ENCODE results near the gene TNK2.
"Not testable (repeated sequence)": the region's sequence is repeated elsewhere in the genome, so short reads cannot be mapped to it uniquely, and the experiment has no call there.

The TNK2 gene

DNA sequence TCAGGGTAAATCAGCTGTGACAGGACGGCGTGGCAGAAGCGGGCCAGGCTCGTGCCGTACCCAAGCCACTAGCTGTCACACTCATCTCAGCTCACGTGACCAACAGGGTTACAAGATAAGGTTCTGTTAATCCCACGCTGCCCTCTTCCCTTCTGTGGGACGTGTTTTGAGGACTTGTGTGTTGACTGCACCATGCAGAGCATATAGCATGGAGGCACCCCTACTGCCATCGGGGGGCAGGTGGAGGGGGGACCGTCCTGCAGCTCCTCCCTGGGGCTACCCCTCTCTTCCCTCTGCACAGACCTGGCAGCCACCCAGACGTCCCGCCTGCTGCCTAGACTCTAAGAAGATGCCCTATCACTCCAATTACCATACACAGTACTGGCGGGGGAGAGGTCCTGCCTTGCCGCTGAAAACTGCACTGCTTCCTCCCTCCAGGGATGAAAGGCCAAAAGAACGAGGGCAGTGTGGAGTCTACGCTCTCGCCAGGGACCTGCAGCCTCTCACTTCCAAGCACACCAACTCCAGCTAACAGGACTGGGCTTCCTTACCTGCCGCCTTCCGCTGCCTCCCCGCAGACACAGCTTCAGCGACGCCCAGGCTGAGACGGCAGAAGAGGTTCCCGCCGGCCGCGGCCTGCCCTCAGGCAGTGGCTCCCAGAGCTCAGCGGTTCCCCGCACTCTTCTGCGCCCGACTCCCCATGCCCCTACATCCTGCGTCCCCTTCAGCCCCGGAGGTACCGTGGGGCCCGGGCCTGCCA, at the start of gene TNK2:
Gene TNK2, minus strand, starts transcription at position 618 of the 760 bp plus-strand sequence. CDS start 19,963 bp downstream, outside the sequence.
- peak; percentile 78 for DNase-seq

DNA sequence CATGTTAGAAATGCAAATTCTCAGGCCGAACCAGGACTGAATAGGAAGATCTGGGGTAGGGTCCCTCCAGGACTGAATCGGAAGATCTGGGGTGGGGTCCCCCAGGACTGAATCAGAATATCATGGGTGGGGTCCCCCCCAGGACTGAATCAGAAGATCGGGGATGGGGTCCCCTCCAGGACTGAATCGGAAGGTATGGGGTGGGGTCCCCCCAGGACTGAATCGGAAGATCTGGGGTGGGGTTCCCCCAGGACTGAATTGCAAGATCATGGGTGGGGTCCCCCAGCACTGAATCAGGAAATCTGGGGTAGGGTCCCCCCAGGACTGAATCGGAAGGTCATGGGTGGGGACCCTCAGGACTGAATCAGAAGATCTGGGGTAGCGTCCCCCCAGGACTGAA, 48.2 kb upstream of the TNK2 start:
- DNase-seq = no peak

GRCh38 chr3:195955416-195955841, 47.1 kb upstream of the TNK2 start:
- DNase-seq = not testable (repeated sequence)

- not testable (repeated sequence) for DNase-seq
These were observed 46.4 kb upstream of the TNK2 start for GRCh38 chr3:195954752-195955119.

DNA sequence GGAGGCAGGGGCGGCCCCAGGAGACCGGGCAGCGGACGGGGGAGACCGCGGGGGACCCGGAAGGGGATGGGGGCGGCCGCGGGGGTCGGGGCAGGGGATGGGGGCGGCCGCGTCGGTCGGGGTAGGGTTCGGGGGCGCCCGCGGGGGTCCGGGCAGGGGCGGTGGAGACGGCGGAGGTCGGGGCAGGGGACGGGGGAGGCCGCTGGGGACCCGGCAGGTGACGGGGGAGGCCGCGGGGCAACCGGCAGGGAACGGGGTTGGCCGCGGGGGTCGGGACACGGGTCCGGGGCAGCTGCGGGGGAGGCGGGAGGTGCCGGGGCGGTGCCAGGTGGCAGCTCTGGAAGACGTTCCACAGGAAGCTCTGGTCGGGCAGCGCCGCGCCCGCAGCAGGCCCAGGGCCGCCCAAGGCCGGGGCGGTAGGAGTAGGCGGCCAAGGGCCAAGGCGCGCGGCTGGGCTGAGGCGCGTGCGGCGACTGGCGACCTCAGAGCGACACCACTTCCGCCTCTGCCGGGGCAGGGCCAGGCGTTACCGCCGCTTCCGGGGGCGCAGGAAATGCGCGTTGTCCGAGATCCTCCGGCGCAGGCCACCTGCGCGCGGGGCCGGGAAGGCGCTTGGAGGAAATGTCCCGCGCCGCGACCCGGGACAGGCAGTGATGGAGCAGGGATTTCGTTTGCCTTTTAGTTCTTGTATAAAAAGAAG, 45.9 kb upstream of the TNK2 start:
- DNase-seq = not testable (repeated sequence)

DNA sequence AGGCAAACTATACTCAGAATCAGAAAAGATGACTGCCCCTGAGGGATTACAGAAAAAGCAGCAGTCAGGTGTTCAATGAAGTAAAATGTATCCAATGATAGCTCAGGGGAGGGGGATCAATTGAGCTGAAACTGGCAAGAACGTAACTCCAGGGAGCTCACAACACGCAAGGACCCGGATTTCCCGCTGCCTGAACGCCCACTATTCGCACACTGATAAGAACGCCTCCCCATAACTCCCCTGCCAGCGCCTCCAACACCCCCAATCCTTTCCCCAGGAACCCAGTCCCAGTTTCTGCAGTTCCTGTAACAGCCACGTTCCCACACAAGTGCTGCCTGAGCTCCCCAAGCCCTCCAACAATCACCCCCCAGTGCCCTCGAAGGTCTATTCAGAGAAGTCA, 44.2 kb upstream of the TNK2 start:
- not testable (repeated sequence) for DNase-seq

GRCh38 chr3:195951443-195952177, 43.3 kb upstream of the TNK2 start:
- DNase-seq = not testable (repeated sequence)

DNA sequence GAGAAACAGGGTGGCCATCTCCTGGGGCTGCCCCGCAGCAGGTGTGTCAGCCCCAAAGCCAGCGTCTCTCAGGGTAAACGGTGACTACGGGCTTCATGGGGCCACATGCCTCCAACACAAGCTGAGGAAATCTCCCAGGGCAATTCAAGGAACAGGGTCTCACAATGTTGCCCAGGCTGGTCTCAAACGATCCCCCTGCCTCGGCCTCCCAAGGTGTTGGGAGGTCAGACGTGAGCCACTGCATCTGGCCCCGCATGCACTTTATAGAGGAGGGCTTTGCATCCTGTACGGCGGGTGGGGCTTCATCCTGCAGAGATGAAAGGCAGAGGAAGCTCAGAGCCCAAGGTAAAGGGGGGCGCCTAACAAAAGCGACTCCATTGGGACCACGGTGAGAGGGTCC, 42.4 kb upstream of the TNK2 start:
- not testable (repeated sequence) for DNase-seq

GRCh38 chr3:195950164-195950563, 41.8 kb upstream of the TNK2 start:
- not testable (repeated sequence) for DNase-seq

- DNase-seq = not testable (repeated sequence)
These were observed 38.8 kb upstream of the TNK2 start for GRCh38 chr3:195946910-195947699.

- not testable (repeated sequence) for DNase-seq
These were observed 33.0 kb upstream of the TNK2 start for GRCh38 chr3:195941265-195941815.

DNA sequence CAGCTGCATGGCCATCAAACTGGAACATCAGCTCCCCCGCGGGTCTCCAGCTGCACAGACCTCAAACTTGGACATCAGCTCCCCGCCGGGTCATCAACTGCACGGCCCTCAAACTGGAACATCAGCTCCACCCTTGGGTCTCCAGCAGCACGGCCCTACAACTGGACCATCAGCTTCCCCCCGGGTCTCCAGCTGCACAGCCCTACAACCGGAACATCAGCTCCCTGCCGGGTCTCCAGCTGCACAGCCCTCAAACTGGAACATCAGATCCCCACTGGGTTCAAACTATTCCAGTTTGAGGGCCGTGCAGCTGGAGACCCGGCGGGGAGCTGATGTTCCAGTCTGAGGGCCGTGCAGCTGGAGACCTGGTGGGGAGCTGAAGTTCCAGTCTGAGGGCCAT, 32.5 kb upstream of the TNK2 start:
- not testable (repeated sequence) for DNase-seq

DNA sequence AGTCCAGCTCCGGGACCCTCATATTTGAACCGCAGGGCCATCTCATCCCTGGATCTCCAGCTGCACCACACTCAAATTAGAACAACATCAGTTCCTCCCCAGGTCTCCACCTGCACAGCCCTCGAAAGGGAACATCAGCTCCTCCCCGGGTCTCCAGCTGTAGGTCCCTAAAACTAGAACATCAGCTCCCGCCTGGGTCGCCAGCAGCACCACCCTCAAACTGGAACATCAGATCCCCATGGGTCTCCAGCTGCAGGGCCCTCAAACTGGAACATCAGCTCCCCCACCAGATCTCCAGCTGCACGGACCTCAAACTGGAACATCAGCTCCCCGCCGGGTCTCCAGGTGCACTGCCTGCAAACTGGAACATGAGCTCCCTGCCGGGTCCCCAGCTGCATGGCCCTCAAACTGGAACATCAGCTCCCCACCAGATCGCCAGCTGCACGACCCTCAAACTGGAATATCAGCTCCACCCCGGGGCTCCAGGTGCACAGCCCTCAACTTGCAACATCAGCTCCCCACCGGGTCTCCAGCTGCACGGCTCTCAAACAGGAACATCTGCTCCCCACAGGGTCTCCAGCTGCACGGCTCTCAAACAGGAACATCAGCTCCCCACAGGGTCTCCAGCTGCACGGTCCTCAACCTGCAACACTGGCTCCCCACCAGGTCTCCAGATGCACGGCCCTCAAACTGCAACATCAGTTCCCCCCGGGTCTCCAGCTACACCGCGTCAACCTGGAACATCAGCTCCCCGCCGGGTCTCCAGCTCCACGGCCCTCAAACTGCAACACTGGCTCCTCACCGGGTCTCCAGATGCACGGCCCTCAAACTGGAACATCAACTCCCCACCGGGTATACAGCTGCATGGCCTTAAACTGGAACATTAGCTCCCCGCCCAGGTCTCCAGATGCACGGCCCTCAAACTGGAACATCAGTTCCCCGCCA, 31.4 kb upstream of the TNK2 start:
- DNase-seq = not testable (repeated sequence)

DNA sequence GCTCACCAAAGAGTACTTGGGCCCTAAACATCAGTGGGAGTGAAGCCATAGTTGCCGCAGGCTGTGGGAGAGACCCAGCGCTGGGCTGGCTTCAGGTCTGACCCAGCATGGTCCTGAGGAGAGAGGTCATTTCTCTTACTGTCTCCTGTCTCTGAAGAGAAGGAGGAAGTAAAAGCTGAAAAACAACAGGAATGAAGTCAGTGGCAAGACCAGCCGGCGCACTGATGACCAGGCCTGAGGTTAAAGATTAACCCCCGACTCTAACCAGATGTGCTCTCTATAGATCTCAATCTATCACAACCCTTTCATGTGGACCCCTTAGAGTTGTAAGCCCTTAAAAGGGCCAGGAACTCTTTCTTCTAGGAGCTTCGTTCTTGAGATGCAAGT, 24.7 kb upstream of the TNK2 start:
- DNase-seq = not testable (repeated sequence)

- no peak for DNase-seq
These were observed 24.2 kb upstream of the TNK2 start for GRCh38 chr3:195932418-195933043.

- DNase-seq = no peak
These were observed 23.4 kb upstream of the TNK2 start for GRCh38 chr3:195931582-195932273.

DNA sequence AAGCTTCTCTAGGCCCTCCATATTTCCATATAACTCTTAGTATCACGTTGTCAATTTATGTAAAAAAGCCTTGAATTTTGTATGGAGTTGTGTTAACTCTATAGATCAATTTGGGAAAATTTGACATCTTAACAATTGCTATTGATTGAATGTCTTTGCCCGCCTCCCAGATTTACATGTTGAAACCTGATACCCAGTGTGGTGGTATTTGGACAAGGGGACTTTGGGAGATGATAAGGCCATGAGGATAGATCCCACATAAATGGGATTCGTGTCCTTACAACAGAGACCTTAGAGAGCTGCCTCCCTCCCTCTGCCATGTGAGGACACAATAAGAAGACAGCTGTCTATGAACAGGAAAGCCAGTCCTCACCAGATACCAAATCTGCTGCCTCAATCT, 21.1 kb upstream of the TNK2 start:
- no peak for DNase-seq

GRCh38 chr3:195921334-195921791, 13.0 kb upstream of the TNK2 start:
- no peak for DNase-seq

GRCh38 chr3:195918176-195918575, 9.8 kb upstream of the TNK2 start:
- no peak for DNase-seq

DNA sequence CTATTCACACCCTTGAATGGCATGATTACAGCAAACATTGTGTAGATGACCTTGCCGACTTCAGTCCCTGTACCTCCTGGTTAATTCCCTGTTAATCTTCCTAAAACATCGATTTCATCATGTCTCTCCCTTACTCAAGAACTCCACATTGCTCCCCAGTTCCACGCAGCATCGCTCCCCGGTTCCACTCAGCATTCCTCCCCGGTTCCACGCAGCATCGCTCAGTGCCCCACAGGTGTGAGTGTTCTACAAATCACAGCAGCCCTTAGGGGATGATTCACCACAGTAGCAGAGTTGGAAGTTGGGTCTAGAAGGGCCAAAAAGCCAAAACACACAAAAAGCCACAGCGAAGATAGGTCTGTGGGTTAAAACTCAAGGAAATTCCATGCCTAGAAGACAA, 8.6 kb upstream of the TNK2 start:
- no peak for DNase-seq
